ENCODE measurements around the gene ANKFY1.

DNA sequence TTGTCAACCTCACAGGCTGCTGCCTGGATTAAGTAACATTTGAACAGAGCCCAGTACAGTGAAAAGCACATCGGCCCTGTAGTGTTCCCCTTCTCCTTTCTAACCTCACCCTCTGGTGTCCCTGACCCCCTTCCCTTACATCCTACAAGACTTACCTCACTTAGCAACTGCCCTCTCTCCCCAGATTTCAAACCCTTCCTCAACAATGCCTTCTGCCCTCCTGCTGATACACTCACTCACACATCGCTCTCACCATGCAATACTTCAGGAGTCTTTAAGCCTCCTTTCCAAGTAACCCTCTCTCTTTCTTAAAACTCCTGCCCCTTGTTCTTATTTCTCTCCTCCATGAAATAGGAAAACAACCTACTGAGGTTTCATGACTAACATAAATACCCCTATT is 138.8 kb downstream of the ANKFY1 start:
- TF ChIP-seq TAF1 (IDR thresholded peaks at IDR 0.05; ENCODE audit: low read depth, low read length): no peak
- no peak for TF ChIP-seq POLR2AphosphoS5 (IDR thresholded peaks at IDR 0.05; ENCODE audit: low read depth, low read length)
- no peak for TF ChIP-seq POLR2A (IDR thresholded peaks at IDR 0.05; ENCODE audit: low read depth, low read length)
- TF ChIP-seq POU2F2 (IDR thresholded peaks at IDR 0.05; ENCODE audit: low read depth, low read length): no peak
- TF ChIP-seq PAX5 (IDR thresholded peaks at IDR 0.05; ENCODE audit: insufficient read depth, low read length, severe bottlenecking): no peak
